ENCODE results near the gene CAMTA1. TPM values are rescaled to one million over a fixed set of nuclear protein-coding genes. Genes with fewer than 3 reads are reported as not detected.
A peak's percentile ranks its signal among the peaks of the same experiment; 100 is the strongest.

CAMTA1 gene
- total RNA-seq, 1 donor from 2014 or later = 79.3 TPM

DNA sequence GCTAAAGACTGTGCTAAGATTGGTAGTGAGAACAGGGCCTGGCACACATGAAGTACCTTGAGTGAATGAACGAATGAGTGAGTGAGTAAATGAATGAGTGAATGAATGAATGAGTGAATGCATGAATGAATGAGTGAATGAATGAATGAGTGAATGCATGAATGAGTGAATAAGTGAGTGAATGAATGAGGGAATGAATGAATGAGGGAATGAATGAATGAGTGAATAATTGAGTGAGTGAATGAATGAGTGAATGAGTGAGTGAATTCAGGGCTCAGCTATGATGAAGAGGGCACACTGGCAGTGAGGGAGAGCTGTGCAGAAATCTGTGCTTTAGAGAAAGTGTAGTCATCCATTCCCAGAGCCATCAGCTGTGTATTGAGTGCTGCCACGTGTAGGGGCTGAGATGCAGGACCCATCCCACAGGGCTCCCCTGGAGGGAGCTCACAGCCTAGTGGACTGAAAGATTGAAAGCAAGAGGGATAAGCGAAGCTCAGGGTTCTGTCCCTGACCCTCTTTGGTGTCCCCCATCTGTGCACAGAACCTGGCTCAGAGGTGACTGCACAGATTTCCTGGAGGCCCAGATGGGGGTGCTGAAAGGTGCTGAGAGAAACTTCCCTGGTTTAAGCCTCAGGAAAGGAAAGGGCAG, 767.9 kb downstream of the CAMTA1 start:
- DNase-seq (ENCODE audit: low read depth) = peak; percentile 54

DNA sequence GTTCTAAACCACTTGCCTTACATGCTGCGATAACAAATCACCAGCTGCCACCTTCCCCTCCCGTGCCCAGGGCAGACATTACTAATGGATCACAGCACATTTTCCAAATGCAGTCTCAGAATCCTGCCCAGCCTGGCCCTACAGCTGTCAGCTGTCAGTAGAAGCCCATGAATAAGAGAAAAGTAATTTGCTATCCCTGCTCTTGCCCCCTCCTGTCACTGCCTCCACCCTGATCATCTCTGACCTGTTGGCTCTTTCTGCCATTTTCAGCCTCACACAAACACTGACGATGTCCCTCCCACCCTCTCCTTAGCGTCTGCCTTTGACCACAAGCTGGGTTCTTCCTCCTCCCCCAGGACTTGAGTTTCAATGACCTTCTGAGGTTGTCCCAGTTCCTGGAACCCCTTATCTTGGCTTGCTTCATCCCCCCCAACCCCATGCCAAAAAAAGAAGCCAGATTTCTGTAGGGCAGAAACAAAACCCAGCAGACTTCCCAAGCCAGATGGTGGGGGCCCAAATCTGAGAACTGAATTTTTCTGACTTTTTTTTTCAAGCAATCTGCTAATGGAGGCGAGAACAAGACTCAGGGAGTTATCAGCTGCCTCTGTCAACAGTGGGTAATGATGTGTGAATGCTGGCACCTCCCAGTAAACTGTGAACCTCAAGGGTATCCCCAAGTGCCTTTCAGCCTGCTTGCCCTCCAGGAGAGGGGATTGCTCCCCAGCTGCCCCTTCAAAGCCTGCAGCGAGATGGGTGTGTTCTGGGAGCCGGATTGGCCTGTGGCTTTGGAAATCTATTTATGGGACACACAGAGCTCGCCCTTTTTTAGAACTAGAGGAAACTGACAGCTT, 769.4 kb downstream of the CAMTA1 start:
- no peak for DNase-seq (ENCODE audit: low read depth)

DNA sequence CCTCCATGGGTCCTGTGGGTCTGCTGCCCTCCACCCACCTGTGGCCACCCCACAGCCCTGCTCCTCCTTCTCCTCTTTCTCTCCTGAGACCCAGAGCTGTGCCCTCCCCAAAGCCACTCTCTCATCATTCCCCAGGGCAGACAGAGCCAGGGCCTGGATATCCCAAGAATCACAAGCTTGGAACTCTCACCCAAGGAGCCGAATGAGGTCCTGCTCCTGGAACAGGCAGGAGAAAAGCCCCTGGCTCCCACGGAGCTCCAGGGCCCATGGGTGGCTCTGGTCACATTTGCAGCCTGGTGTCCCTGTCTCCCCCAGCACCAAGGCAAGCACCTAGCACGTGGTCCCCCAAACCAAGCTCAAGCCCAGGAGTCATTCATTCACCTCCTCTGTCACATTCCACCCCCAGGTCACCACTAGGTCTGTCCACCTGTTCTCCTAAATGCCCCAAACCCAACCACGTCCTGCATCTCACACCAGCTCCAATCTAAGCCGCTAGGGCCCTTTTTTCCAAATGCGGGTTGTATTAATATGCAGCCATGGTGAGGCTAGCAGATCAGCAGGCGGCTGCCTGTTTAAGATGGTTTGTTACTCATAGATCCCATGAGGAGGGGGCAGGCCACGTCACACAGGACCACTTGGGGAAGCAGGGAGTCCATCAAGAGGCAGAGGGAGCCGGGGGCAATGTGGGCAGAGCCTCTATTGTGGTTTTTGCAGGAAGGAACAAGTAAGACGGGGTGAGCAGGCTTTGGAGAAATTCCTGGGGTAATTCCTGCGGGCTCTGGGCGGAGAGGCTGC, 770.3 kb downstream of the CAMTA1 start:
- no peak for DNase-seq (ENCODE audit: low read depth)

DNA sequence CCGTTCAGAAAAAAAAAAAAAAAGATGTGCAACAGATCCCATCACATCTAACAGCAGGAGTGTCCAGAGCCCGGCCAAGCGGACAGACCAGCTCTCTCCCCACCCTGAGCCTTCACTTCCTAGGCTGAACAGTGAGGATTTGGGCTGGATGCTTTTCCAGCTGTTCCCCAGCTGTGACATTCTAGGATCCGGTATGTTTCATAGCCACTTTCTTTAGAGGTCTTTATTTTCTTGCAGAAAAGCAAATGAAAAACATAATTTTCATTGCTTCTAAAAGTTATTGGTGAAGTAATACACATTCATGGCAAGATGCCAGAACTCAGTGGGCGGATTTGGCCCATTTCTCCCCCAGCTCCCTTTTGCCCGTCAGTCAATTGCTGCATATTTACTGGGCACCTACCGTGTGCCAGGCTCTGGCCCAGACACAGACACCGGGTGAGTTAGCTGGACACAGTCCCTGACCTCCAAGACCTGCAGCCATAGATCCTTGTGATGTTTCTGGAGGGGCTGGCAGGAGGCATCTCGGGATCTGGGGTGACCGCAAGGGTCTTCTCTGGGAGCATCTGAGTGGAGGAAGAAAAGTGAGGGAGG, 772.1 kb downstream of the CAMTA1 start:
- DNase-seq (ENCODE audit: low read depth) = no peak

DNA sequence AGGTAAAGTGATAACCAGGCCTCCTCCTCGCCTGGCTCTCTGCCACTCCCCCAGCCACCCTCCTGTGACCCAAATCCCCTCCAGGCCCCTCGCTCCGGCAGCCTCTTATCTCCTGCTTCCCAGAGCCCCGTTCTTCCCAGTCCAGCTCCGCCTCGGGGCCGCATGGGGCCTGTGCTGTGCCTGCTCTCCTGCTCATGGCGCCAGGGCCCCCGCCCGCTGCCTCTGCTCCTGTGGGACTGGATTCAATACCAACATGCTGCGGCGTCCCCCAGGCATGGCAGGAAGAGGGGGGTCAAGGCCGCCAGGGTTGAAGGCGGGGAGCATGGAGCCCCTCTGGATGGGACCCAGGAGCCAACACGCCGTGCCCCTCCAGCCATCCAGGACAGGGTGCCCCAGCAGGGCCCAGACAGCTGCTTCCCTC, 772.8 kb downstream of the CAMTA1 start:
- DNase-seq (ENCODE audit: low read depth) = no peak

DNA sequence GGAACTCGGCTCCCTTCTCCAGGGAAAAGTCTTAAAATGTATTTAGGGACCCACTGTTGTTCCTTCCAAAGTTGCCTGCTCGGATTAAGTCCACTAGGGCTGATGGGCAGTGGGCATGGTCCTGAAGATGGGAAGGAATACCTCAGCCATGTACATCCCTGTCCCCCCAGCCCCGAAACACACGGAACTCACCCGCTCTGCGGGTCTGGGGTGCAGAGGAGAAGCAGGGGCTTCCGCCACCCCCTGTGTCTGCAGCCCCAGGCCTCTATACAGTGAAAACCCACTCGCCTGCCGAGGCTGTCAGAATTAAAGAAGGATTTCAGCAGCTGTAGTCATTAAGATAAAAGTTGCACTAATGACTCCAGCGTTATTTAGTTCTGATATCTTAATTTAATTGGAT, 773.2 kb downstream of the CAMTA1 start:
- DNase-seq (ENCODE audit: low read depth) = no peak

DNA sequence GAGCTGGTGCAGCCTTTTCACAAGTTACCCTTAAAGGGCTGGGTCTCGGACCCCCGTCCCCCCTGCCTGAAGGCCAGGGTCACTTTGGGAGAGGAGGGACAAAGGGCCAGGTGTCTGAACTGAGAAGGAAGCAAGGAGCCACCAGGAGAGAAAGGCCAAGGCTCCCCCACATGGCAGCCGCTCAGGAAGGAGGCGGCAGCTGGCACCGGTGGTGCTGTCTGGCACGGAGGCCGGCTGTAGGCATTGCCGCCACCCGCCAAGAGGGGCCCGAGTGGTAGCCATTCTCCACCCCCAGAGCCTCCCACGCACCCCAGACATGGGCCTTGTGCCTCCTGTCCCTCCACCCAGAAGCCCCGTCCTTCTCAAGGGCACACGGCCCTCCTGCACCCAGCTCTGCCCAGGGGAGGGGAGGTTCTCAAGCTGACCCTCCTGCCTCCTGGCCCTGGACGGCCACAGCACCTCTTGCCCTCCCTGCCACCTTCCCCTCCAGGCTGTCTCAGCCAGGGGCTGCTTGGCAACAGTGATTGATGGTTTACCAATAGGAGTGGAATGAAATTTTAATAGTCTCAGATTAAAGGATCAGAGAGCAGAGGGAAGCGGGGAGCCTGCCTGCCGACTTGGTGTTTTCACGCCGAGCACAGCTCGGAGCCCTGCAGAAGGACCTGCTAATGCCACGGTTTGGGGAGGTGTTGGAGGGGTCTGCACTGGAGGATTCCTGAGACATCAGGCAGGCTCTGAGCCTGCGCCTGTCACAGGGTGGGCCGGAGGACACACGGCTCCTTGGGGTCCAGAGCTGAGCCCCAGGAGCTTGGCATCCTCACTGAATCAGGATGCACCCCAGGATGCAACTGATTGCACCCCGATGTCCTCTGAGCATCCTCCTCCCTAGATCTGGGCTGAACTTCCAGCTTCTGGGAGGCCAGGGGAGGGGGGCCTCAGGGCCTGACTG, 773.9 kb downstream of the CAMTA1 start:
- DNase-seq (ENCODE audit: low read depth) = no peak

DNA sequence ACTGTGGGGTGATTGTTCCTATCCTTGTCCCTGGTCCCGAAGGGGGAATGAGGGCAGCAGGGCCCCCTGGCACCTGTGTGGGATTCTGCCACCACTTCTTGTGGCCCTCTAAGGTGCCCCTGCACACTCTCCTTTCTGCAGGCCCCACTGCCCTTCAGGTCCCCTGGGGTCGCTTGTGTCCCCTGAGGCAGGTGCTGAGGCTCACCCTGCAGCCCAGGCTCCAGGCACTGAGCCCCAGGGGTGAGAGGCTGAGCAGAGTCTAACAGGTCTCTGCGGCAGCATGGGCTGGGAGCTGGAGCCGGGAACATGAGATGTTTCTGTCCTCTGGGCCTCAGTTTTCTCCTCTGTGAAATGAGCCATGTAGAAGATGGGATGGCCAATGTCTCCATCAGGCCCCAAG, 774.9 kb downstream of the CAMTA1 start:
- DNase-seq (ENCODE audit: low read depth) = no peak

DNA sequence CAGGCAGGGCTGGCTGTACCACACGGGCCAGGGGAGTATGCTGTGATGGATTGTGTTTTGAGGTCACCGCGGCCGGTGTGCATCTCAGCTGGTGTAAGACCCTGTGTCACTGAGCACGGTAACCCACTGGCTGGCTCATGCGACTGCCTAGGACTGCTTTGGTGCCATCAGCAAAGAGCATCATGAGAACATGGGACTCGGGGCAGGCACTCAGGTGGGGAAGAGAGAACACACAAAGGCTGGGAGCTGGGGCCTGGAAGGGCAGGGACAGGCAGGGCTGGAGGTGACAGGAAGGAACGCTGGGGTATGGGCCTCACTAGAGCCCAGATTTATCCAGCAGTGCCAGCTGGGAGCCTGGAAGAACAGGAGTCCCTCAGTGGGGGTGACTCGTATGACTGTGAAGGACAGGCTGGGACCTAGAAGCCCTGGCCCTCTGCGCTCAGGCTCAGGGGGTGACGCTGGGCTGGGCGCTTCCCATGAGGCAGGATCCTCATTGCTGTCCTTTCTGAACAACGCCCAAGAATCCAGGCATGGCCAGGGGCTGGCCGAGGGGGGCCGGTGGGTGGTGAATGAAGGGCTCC, 775.4 kb downstream of the CAMTA1 start:
- DNase-seq (ENCODE audit: low read depth) = no peak

DNA sequence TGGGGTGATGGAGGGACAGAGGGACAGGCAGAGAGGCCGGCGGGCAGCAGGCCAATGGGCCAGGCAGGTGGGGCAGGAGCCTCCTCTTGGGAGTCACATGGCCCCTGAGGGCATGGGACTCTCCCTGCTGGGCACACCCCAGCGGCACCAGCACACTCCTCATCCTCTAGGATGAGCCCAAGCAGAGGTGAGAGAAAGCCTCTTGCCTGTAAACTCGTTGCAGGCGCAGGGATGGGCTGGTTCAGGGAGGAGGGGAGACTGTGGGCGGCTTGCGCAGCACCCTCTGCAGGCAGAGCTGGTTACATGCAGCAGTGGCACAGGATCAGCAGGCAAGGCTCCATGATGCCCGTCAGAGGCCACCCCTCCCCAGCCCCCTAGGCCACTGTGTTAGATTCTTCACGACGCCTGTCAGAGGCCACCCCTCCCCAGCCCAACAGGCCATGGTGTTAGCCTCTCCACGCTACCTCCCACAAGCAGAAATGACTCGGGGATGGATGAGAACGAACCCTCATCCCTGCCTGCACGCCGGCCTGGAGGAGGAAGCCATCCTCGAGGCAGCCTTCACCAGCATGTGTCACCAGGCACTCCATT, 776.2 kb downstream of the CAMTA1 start:
- no peak for DNase-seq (ENCODE audit: low read depth)

DNA sequence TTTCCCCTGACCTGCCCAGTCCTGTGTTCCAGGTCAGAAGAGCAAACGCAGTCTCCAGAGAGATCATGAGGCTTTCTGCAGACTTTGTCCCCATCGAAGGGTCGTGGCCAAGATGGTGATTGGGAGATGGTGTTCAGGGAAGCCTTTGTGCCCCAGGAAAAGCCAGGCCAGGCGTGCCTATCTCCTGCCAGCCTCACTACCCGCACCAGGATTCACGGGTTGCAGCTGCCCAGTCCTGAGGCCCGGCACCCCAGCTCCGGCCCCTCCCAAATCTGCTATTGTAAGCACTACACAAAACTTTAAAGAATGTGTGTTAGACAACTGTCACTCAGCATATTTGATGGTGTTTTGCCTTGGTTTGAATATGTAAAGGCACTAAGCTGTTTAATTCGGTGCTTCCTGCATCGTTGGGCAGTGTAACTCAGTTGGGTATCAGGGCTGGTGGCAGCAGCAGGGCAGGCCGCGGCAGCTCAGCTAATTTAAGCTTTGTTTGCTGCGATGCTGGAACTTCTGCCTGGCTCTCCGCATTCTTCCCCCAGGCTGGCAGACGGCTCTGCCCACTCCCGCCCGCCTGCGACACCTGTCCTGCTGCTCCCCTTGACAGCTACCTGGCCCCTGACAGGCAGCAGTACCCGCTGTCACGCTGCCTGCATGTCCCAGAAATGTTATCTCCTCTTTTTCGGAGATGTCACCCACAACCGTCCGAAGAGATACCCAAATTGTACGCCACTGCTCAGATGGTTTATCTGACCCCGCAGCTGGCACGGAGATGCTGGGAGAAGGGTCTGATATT, 776.9 kb downstream of the CAMTA1 start:
- no peak for DNase-seq (ENCODE audit: low read depth)

DNA sequence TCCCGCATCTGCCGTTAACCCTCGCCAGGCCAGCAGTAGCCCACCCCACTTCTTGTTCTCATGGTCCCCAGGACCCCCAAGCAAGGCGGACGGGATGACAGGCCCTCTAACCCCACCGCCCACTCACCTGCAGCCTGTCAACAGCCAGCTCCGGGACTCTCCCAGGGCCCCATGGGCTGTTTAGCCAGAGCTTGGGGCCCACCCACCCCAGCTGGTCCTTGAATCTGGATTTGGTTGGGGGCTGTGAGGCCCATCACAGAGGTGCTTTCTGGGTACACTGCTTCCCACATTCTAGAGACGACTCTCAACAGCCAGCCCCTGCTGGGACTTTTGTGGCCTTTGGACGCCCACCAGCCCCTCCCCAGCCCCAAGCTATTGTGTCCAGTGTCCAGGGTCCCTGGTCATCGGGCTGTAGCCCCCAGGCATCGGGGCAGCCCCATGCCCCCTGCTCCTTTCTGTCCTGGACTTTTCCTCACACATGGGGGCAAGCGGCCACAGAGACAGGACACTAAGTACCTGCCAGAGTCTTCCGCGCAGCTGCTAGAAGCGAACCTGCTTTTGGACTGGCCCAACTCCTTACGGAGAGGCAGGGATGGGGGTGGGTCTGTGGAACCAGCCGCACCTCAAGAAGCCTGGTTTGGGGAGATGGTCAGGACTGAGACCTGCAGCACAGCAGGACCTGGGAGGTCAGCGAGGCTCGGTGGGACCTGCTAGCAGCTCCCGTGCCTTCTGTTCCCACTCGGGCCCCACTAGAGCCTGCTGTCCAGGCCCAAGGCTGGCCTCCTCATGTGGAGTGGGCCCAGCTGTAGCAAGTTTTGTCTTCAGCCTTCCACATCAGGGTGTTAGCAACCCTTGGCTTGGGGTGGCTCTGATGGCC, 777.7 kb downstream of the CAMTA1 start:
- DNase-seq (ENCODE audit: low read depth) = no peak

DNA sequence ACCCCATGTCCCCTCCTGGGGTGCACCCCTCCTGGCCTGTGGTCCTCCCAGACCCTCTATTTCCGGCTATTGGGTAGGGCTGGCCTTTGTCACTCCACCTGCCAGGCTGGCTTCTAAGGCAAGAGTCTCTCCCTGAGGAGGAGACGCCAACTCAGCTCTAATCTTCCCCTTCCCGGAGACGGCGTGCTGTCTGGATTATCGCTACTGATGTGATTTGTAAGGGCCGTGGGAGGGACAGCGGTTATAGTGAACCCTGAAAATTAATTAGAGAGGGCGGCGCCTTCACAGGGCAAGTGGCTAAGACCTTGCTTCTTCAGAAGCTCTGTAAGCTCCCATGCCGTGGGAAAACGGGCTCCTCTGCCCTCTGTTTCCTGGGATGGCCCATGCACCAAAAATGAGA, 778.9 kb downstream of the CAMTA1 start:
- no peak for DNase-seq (ENCODE audit: low read depth)

DNA sequence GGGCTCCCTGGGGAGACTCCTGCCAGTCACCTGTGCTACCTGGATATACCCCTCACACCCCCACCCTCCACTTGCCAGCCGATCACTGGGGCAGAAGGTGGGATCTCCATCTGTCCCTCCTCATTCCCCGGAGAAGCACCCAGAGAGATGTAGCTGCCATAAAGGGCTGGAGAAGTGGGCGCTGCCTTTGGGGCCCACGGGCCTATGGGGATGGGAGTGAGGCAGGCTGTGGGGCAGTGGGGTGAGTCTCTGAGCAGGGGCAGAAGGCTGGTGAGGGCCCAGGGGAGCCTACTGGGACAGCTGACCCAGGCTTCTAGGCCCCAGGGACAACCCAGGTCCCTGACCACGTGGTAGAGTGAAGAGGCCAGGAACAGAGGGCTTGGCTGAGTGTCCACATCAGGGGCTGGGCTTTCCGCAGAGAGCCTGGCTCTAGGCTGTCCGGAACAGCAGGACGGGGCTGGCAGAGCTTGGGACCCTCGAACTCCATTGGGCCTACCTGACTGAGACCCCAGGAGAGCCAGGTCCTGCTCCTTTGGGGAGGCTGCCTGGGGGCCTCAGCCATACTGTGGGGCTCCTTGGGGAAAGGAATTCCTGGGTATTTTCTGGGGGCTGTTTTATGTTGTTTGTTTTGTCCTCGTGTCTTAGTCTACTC, 780.0 kb downstream of the CAMTA1 start:
- no peak for DNase-seq (ENCODE audit: low read depth)

DNA sequence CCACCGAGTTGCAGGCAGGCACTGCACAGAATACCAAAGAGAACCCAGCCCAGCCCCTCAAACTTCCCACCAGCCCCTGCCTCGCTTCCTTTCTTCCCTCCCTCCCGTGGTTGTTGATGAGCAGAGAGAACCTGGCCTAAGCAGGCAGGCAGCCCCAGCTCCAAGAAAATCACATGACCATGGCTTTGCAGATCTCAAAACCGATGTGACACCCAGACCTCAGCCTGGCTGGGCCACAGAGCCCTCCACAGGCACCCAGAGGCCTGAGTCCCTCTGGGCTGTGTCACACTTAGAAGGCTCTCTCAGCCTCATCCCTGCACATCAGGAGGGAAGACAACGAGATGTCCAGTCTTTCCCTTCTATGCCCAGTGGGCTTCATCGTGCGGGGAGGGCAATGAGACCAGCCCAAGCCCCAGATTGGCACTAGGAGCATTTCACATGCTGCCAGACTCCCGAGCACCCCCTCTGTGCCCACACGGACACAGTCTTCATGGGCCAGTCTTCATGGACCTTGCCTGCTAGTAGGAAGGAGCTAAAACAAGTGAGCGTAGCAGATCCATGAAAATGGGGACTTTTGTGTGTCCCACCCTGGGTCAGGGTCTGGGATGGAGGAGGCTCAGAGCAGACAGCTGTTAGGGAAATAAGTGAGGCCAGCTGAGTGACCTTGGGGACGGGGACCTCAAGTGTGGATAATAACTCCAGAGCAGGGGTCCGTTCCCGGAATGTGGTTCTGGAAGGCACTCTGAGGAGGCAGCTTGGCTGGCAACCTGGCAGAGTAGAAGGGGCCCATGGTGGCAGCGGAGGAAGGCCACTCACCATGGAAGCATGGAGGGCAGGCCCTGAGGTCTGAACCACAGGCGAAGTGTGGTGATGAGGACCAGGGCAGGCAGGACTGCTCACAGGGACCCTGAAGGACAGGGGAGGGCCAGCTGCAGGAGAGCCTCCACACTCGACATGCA, 781.4 kb downstream of the CAMTA1 start:
- DNase-seq (ENCODE audit: low read depth) = no peak

DNA sequence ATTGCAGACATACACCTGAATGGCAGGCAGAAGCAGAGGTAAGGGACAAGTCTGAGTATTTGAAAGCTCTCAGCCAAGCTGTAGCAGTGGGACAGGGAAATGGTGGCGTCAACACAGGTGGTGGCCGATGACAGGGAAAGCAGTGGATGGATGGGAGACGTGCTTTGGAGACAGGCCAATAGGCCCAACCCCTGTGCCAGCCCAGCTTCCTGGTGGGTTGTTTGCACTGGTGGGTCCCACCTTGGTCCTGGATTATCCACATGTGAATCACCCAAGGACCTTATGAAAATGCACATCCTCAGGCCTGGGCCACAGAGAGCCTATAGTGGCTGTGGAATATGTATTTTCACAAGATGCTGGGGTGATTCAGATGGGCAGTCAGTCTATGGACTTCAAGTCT, 782.1 kb downstream of the CAMTA1 start:
- DNase-seq (ENCODE audit: low read depth) = no peak

DNA sequence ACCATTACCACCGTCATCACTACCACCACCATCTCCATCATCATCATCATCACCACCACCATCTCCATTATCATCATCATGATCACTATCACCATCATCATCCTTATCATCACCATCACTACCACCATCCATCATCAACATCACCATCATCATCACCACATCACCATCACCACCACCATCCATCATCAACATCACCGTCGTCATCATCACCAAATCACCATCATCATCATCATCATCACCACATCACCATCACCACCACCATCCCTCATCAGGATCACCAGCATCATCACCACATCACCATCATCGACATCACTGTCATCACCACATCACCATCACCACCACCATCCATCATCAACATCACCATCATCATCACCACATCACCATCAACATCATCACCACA, 782.8 kb downstream of the CAMTA1 start:
- no peak for DNase-seq (ENCODE audit: low read depth)
